OCI-LY7 (cell line): ENCODE results near the gene PCDH17. TPM values are rescaled to one million over a fixed set of nuclear protein-coding genes. Genes with fewer than 3 reads are reported as not detected.

ENCODE experiments used
- BruUV-seq: library from RNA; stranded (reverse); fragments of 400-500 nt; replicated peaks from 2 replicates; lab custom pipeline; 2021; lab: Mats Ljungman, UMichigan
- CTCF ChIA-PET: fragments of 300-600 bp; sonication (Branson Sonifier 250); formaldehyde crosslinking; loops from one replicate; lab custom pipeline; 2022; ENCODE audit warnings: antibody characterized with exemption; ENCODE audit not compliant: unreplicated experiment; lab: Charles Lee
- POLR2A ChIA-PET: fragments of 300-600 bp; sonication (Branson Sonifier 250); formaldehyde crosslinking; loops from one replicate; lab custom pipeline; 2022; ENCODE audit warnings: antibody characterized with exemption; lab: Charles Lee
- DNase-seq: peaks from one replicate; pipeline ENCODE4 v3.0.0-alpha.2; 2015; ENCODE audit warnings: low spot score
- H2AFZ ChIP-seq: fragments of 200-600 bp; sonication (generic), shearing (Covaris generic); 2 replicates; pipeline ENCODE4 v1.6.1; 2014; ENCODE audit warnings: mild to moderate bottlenecking, antibody characterized with exemption, low read length, moderate library complexity
- H3K27ac ChIP-seq: fragments of 200-600 bp; sonication (generic); 2 replicates; pipeline ENCODE4 v1.5.1; 2014; ENCODE audit warnings: mixed run types, low read depth, mild to moderate bottlenecking, moderate library complexity, low read length, inconsistent platforms; ENCODE audit not compliant: poor library complexity, severe bottlenecking
- H3K36me3 ChIP-seq: fragments of 200-600 bp; sonication (generic); 2 replicates; pipeline ENCODE4 v1.6.1; 2014; ENCODE audit warnings: mild to moderate bottlenecking, antibody characterized with exemption, low read length, moderate library complexity, mixed read lengths; ENCODE audit not compliant: insufficient read depth
- H3K4me1 ChIP-seq: fragments of 200-600 bp; sonication (generic); 2 replicates; pipeline ENCODE4 v1.5.1; 2014; ENCODE audit warnings: mild to moderate bottlenecking, low read length; ENCODE audit not compliant: insufficient read depth, poor library complexity, severe bottlenecking
- H3K4me2 ChIP-seq: fragments of 200-600 bp; sonication (generic); 2 replicates; pipeline ENCODE4 v1.6.1; 2014; ENCODE audit warnings: mild to moderate bottlenecking, low read length
- H3K4me3 ChIP-seq: fragments of 200-600 bp; sonication (generic); 2 replicates; pipeline ENCODE4 v1.5.1; 2014; ENCODE audit warnings: mild to moderate bottlenecking, low read depth, low read length; ENCODE audit not compliant: poor library complexity, severe bottlenecking
- H3K79me2 ChIP-seq: fragments of 200-600 bp; sonication (generic); 2 replicates; pipeline ENCODE4 v1.6.1; 2016; ENCODE audit warnings: low read depth, mild to moderate bottlenecking, low read length, moderate library complexity, mixed read lengths; ENCODE audit not compliant: insufficient read depth
- H3K9me2 ChIP-seq: fragments of 200-600 bp; sonication (generic); 2 replicates; pipeline ENCODE4 v1.6.1; 2016; ENCODE audit warnings: mild to moderate bottlenecking, low read length, mixed read lengths; ENCODE audit not compliant: insufficient read depth
- H3K9me3 ChIP-seq: fragments of 200-600 bp; sonication (generic); 2 replicates; pipeline ENCODE4 v1.6.1; 2014; ENCODE audit warnings: mild to moderate bottlenecking, mixed run types, low read length, mixed read lengths
- H4K20me1 ChIP-seq: fragments of 200-600 bp; sonication (generic); 2 replicates; pipeline ENCODE4 v1.6.1; 2014; ENCODE audit warnings: mild to moderate bottlenecking, antibody characterized with exemption, low read length, moderate library complexity, mixed read lengths; ENCODE audit not compliant: insufficient read depth
- CTCF ChIP-seq: fragments of 200-600 bp; sonication (generic); conservative IDR thresholded peaks from 2 replicates; pipeline ENCODE4 v1.5.1; 2014; ENCODE audit warnings: mild to moderate bottlenecking, antibody characterized with exemption, low read length, moderate library complexity, mixed read lengths
- EZH2phosphoT487 ChIP-seq: fragments of 200-600 bp; sonication (generic); IDR thresholded peaks from 2 replicates; pipeline ENCODE4 v1.6.1; 2018; ENCODE audit warnings: low read depth, borderline replicate concordance, mild to moderate bottlenecking, mixed run types, antibody characterized with exemption, low read length, moderate library complexity, mixed read lengths
- intact Hi-C: fragments of 100-400 bp; cut with micrococcal nuclease; formaldehyde crosslinking; loops from one replicate; pipeline ENCODE4 v1.10.0; 2022; ENCODE audit not compliant: unreplicated experiment
- total RNA-seq, 2 experiments: library from RNA; depleted of rRNA in 1 of 2; stranded (reverse); fragments of >200 nt in 1 of 2; shearing (Covaris generic) in 1 of 2; gene quantifications; 2 replicates each; pipeline ENCODE4 v1.2.3, GENCODE V29; 2014 to 2022

PCDH17 gene
- total RNA-seq, 2 experiments from 2014 or later: not detected

DNA sequence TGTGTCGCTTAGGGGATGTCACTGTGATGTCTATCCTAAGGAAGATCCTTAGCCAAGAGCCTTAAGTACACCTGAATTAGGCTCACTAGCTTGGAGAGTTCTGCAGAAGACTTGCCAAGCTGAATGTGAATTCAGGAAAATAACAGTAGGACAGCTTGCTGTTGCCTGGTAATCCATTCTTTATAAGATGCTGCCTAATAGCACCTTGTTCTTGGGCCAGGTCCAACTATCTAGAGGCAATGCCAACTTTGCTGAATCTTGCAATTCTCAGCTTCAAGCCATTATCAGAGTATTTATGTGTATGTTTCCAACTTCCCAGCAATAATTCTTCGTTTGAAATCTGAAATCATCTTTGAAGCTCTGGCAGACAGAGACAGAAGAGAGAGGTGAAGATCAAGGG, 102.8 kb downstream of the PCDH17 start:
- intact Hi-C loops: no loop called here
- no peak overlapping the region for H3K27ac ChIP-seq
- H3K36me3 ChIP-seq: no peaks in the 10 kb centered on the region
- no peak for DNase-seq
- TF ChIP-seq EZH2phosphoT487: no peak
- no peak for TF ChIP-seq CTCF
- POLR2A ChIA-PET: no interaction called here
- H3K4me2 ChIP-seq: no peak overlapping the region
- BruUV-seq: no TSS peak
- no peak overlapping the region for H2AFZ ChIP-seq
- no peak overlapping the region for H3K4me3 ChIP-seq
- H3K79me2 ChIP-seq: no peaks in the 10 kb centered on the region
- CTCF ChIA-PET: no interaction called here
- H3K9me2 ChIP-seq: no peaks in the 10 kb centered on the region
- no peaks in the 10 kb centered on the region for H4K20me1 ChIP-seq
- H3K9me3 ChIP-seq: no peaks in the 10 kb centered on the region
- no peaks in the 10 kb centered on the region for H3K4me1 ChIP-seq

DNA sequence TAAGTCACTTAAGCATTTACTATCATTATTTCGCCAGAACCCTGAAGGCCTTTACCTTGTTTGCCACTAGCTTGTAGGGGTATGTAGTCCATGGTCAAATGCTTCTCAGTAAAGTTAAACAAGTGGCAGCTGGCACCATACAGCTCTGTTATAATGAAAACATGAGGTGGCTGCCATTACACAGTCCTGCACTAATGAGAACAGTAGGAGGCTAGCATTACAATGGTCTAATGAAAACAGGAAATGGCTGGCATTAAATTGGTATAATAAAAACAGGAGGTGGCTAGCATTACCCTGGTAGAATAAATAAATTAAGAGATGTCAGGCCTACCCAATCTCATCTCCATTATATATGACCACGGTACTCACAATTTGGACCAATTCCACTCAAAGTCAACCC, 107.5 kb downstream of the PCDH17 start:
- no peaks in the 10 kb centered on the region for H3K79me2 ChIP-seq
- TF ChIP-seq CTCF: no peak
- TF ChIP-seq EZH2phosphoT487: no peak
- no peak overlapping the region for H3K4me2 ChIP-seq
- H4K20me1 ChIP-seq: no peaks in the 10 kb centered on the region
- H3K36me3 ChIP-seq: no peaks in the 10 kb centered on the region
- no peaks in the 10 kb centered on the region for H3K4me1 ChIP-seq
- H3K9me3 ChIP-seq: no peaks in the 10 kb centered on the region
- POLR2A ChIA-PET: no interaction called here
- H2AFZ ChIP-seq: no peak overlapping the region
- CTCF ChIA-PET: no interaction called here
- DNase-seq: no peak
- no TSS peak for BruUV-seq
- intact Hi-C loops: no loop called here
- no peak overlapping the region for H3K4me3 ChIP-seq
- no peak overlapping the region for H3K27ac ChIP-seq
- H3K9me2 ChIP-seq: no peaks in the 10 kb centered on the region

GRCh38 chr13:57739543-57740190, 108.1 kb downstream of the PCDH17 start:
- Histone ChIP-seq H3K79me2 (no peaks in the 10 kb centered on the region), H3K36me3 (no peaks in the 10 kb centered on the region), H3K4me2 (no peak overlapping the region), H3K9me2 (no peaks in the 10 kb centered on the region), H3K4me3 (no peak overlapping the region), H2AFZ (no peak overlapping the region), H4K20me1 (no peaks in the 10 kb centered on the region), H3K9me3 (no peaks in the 10 kb centered on the region), H3K27ac (no peak overlapping the region), H3K4me1 (no peaks in the 10 kb centered on the region)
- intact Hi-C loops: no loop called here
- CTCF ChIA-PET: no interaction called here
- TF ChIP-seq CTCF: no peak
- no peak for TF ChIP-seq EZH2phosphoT487
- BruUV-seq: no TSS peak
- no peak for DNase-seq
- POLR2A ChIA-PET: no interaction called here
